ENCODE data around the gene CBLB.

- TF ChIP-seq EZH2 (IDR thresholded peaks at IDR 0.05; ENCODE audit: borderline replicate concordance, low read depth, low read length, severe bottlenecking) = no peak
- TF ChIP-seq CTCF (IDR thresholded peaks at IDR 0.05; ENCODE audit: borderline replicate concordance, extremely low read depth, low read length, poor library complexity, severe bottlenecking) = no peak
These were observed 137.1 kb downstream of the CBLB start for GRCh38 chr3:105731686-105732085.
